ENCODE data around the gene TMC1.

TMC1 gene

GRCh38 chr9:72618811-72619210 lies 97.4 kb downstream of the TMC1 start:
- in situ Hi-C loops (cut with HindIII; ENCODE audit: low sequenced_read_pairs): no loop called here
- H3K4me3 ChIP-seq (ENCODE audit: low read depth, low read length): no peak overlapping the region
- TF ChIP-seq, protein P1, sequence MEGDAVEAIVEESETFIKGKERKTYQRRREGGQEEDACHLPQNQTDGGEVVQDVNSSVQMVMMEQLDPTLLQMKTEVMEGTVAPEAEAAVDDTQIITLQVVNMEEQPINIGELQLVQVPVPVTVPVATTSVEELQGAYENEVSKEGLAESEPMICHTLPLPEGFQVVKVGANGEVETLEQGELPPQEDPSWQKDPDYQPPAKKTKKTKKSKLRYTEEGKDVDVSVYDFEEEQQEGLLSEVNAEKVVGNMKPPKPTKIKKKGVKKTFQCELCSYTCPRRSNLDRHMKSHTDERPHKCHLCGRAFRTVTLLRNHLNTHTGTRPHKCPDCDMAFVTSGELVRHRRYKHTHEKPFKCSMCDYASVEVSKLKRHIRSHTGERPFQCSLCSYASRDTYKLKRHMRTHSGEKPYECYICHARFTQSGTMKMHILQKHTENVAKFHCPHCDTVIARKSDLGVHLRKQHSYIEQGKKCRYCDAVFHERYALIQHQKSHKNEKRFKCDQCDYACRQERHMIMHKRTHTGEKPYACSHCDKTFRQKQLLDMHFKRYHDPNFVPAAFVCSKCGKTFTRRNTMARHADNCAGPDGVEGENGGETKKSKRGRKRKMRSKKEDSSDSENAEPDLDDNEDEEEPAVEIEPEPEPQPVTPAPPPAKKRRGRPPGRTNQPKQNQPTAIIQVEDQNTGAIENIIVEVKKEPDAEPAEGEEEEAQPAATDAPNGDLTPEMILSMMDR (IDR thresholded peaks at IDR 0.05; ENCODE audit: low read depth, low read length): no peak
- DNase-seq (ENCODE audit: low read depth, low spot score): no peak

DNA sequence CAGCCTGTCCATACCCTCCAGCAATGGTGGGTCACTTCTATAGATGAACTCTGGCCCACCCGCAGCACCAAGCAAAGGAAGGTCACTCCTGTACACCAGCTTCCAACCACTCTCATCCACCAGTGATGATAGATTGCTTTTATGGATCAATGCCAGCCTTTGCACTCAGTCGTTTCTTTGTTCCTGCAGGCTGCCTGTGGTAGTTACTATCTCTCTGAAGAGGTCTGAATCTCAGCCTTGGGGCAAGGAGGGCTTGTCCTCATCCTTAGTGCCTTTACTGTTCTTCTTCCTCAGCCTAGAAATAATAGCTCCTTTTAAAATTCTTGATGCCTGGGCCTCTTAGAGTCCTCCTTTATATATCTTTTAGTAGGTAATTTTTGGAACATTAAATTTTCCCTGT lies 100.8 kb downstream of the TMC1 start:
- in situ Hi-C loops (cut with HindIII; ENCODE audit: low sequenced_read_pairs): no loop called here
- no peak overlapping the region for H3K4me3 ChIP-seq (ENCODE audit: low read depth, low read length)
- TF ChIP-seq, protein P1 (IDR thresholded peaks at IDR 0.05; ENCODE audit: low read depth, low read length): no peak
- no peak for DNase-seq (ENCODE audit: low read depth, low spot score)

- in situ Hi-C loops (cut with HindIII; ENCODE audit: low sequenced_read_pairs): no loop called here
- TF ChIP-seq, protein P1 (IDR thresholded peaks at IDR 0.05; ENCODE audit: low read depth, low read length): no peak
- H3K4me3 ChIP-seq (ENCODE audit: low read depth, low read length): no peak overlapping the region
- peak; percentile 22 for DNase-seq (ENCODE audit: low read depth, low spot score)
These were observed 101.7 kb downstream of the TMC1 start for GRCh38 chr9:72623156-72623555.

GRCh38 chr9:72627147-72627546 lies 105.7 kb downstream of the TMC1 start:
- H3K4me3 ChIP-seq (ENCODE audit: low read depth, low read length): no peak overlapping the region
- no peak for DNase-seq (ENCODE audit: low read depth, low spot score)
- in situ Hi-C loops (cut with HindIII; ENCODE audit: low sequenced_read_pairs): no loop called here
- TF ChIP-seq, protein P1 (IDR thresholded peaks at IDR 0.05; ENCODE audit: low read depth, low read length): no peak

DNA sequence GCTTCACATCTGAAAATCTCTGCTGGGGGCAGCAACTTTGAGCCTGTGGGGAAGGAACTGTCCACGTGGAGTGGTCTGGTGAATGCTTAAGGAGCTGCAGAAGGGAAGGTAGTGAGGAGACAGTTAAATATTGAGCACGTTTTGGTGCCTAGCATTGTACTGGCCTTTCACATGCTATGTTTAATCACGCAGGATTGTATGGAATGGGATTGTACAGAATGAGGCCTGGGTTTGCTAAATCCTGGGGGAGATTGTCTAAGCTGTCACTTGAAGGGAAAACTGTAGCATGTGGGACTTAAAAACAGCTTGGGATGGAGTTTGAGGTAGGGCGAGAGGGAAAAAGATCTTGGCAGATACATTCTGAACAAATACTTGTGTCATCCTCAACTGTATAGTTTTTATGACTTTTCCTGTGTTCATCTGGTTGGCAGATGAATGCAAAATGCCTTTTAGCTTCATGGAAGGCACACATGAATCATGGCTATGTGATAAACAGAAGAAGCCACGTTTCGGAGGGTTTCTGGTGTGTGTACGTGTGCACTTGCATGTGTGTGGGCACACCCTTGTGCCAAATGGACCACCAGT lies 106.6 kb downstream of the TMC1 start:
- TF ChIP-seq, protein P1 (IDR thresholded peaks at IDR 0.05; ENCODE audit: low read depth, low read length): no peak
- H3K4me3 ChIP-seq (ENCODE audit: low read depth, low read length): no peak overlapping the region
- in situ Hi-C loops (cut with HindIII; ENCODE audit: low sequenced_read_pairs): no loop called here
- DNase-seq (ENCODE audit: low read depth, low spot score): no peak

- in situ Hi-C loops (cut with HindIII; ENCODE audit: low sequenced_read_pairs): no loop called here
- TF ChIP-seq, protein P1 (IDR thresholded peaks at IDR 0.05; ENCODE audit: low read depth, low read length): no peak
- peak; percentile 28 for DNase-seq (ENCODE audit: low read depth, low spot score)
- no peak overlapping the region for H3K4me3 ChIP-seq (ENCODE audit: low read depth, low read length)
These were observed 112.6 kb downstream of the TMC1 start for GRCh38 chr9:72633966-72634365.

DNA sequence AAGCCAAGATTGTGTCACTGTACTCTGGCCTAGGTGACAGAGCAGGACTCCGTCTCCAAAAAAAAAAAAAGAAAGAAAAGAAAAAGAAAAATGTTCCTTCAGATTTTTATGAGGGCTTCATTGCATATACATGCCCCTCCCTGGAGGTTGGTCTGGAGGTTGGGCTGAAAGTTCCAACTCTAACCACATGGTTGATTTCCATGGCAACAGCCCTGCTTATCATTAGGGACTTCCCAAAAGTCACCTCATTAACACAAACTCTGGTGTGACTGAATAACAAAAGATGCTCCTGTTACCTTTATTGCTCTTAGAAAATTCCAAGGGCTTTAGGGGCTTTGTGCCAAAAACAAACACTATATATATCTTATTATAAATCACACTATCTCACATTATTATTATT lies 113.8 kb downstream of the TMC1 start:
- no peak for DNase-seq (ENCODE audit: low read depth, low spot score)
- in situ Hi-C loops (cut with HindIII; ENCODE audit: low sequenced_read_pairs): no loop called here
- H3K4me3 ChIP-seq (ENCODE audit: low read depth, low read length): no peak overlapping the region
- TF ChIP-seq, protein P1 (IDR thresholded peaks at IDR 0.05; ENCODE audit: low read depth, low read length): no peak

Measured in astrocyte of the spinal cord (primary cell).